ENCODE data around the gene PCBP3.

DNA sequence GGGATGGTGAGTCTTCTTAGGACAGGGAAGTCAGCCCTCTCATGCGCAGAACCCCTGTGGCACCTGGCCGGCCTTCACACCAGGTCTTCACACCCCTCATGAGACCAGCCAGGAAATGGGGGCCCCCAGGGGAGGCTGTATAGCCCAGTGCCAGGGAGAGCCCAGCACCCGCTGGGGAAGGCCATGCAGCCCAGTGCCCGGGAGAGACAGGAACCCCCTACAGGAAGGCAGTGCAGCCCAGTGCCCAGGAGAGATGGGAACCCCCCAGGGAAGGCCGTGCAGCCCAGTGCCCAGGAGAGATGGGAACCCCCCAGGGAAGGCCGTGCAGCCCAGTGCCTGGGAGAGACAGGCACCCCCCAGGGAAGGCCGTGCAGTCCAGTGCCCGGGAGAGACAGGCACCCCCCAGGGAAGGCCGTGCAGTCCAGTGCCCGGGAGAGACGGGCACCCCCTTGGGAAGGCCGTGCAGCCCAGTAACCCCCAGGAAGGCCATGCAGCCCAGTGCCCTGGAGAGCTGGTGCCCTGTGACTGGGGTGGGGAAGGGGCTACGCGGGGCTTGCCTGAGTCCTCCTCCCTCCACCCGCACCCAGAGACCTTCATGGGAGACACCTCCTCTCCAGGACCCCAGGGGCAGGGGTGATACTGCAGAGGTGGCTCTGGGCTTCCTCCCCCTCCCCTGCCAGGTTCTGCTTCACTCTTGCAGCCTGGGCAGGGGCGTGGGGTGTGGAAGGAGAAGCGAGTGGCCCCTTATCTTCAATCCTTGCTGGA is 227.5 kb downstream of the PCBP3 start:
- TF ChIP-seq, protein P1, sequence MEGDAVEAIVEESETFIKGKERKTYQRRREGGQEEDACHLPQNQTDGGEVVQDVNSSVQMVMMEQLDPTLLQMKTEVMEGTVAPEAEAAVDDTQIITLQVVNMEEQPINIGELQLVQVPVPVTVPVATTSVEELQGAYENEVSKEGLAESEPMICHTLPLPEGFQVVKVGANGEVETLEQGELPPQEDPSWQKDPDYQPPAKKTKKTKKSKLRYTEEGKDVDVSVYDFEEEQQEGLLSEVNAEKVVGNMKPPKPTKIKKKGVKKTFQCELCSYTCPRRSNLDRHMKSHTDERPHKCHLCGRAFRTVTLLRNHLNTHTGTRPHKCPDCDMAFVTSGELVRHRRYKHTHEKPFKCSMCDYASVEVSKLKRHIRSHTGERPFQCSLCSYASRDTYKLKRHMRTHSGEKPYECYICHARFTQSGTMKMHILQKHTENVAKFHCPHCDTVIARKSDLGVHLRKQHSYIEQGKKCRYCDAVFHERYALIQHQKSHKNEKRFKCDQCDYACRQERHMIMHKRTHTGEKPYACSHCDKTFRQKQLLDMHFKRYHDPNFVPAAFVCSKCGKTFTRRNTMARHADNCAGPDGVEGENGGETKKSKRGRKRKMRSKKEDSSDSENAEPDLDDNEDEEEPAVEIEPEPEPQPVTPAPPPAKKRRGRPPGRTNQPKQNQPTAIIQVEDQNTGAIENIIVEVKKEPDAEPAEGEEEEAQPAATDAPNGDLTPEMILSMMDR (IDR thresholded peaks at IDR 0.05; ENCODE audit: insufficient read depth, low read length, poor library complexity, severe bottlenecking): no peak
- no peak for TF ChIP-seq EZH2phosphoT487 (conservative IDR thresholded peaks at IDR 0.05; ENCODE audit: low read length)

Measured in SU-DHL-6 (cell line).